Measurements from ENCODE around the gene ADD3. TPM values are rescaled to one million over a fixed set of nuclear protein-coding genes. Genes with fewer than 3 reads are reported as not detected.

ADD3 gene
- total and polyA plus RNA-seq, 2 of the 13 experiments (the other 11 are each of a cell fraction or from before 2014, with no cell fraction given), result 44.7 to 57.5 TPM

DNA sequence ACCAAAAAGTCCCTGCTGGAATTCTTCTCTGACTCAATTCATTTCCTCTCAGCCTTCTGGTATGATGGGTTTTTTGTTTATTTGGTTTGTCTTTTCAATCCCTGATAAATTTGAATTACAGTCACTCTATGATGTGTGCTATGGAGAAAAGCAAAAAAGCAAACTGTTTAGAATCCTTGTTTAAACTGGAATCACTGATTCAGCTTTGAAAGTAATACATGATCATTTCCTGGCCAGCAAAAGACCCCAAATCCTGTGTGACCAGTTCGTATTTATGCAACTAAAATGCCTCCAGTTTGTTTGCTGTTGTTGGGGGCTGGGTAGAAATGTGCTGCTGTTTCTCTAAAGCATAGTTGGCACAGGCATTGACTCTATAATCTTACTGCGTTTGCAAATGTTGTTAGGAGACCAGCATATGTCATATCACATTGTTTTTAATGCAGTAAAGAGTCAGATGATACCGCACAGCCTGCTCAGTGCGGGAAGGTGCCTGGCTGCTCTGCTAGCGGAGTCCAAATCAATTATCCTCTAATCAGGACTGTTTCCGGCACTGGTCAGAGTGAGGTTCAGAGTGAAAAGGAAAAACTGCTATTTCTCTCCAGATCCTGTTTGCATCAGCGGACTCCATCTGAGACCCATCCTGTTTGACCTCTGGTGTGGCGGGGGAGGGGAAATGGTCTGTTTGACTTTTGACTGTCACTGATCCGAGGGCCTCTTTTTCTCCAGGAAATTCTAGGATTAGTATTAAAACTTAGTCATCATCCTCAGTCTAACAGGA lies 40.6 kb upstream of the ADD3 start (continued):
- TF ChIP-seq, protein P1, sequence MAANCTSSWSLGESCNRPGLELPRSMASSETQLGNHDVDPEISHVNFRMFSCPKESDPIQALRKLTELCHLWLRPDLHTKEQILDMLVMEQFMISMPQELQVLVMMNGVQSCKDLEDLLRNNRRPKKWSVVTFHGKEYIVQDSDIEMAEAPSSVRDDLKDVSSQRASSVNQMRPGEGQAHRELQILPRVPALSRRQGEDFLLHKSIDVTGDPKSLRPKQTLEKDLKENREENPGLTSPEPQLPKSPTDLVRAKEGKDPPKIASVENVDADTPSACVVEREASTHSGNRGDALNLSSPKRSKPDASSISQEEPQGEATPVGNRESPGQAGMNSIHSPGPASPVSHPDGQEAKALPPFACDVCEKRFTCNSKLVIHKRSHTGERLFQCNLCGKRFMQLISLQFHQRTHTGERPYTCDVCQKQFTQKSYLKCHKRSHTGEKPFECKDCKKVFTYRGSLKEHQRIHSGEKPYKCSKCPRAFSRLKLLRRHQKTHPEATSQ (CRISPR knock-in tag; IDR thresholded peaks at IDR 0.05; ENCODE audit: borderline replicate concordance), result no peak
- TF ChIP-seq ZNF331 (CRISPR knock-in tag; IDR thresholded peaks at IDR 0.05) (no peak; the same call in 1 of the 2 replicates), NFKB2 (CRISPR knock-in tag; IDR thresholded peaks at IDR 0.05; ENCODE audit: borderline replicate concordance) (no peak), ZNF879 (CRISPR knock-in tag; IDR thresholded peaks at IDR 0.05) (no peak), POLR2AphosphoS2 (IDR thresholded peaks at IDR 0.05; ENCODE audit: low read depth, low read length) (no peak), BRCA1 (CRISPR knock-in tag; IDR thresholded peaks at IDR 0.05) (no peak), SMARCC2 (IDR thresholded peaks at IDR 0.05) (no peak)
- TF ChIP-seq, protein P2, sequence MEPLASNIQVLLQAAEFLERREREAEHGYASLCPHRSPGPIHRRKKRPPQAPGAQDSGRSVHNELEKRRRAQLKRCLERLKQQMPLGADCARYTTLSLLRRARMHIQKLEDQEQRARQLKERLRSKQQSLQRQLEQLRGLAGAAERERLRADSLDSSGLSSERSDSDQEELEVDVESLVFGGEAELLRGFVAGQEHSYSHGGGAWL (CRISPR knock-in tag; IDR thresholded peaks at IDR 0.05), result no peak
- TF ChIP-seq, protein P3, sequence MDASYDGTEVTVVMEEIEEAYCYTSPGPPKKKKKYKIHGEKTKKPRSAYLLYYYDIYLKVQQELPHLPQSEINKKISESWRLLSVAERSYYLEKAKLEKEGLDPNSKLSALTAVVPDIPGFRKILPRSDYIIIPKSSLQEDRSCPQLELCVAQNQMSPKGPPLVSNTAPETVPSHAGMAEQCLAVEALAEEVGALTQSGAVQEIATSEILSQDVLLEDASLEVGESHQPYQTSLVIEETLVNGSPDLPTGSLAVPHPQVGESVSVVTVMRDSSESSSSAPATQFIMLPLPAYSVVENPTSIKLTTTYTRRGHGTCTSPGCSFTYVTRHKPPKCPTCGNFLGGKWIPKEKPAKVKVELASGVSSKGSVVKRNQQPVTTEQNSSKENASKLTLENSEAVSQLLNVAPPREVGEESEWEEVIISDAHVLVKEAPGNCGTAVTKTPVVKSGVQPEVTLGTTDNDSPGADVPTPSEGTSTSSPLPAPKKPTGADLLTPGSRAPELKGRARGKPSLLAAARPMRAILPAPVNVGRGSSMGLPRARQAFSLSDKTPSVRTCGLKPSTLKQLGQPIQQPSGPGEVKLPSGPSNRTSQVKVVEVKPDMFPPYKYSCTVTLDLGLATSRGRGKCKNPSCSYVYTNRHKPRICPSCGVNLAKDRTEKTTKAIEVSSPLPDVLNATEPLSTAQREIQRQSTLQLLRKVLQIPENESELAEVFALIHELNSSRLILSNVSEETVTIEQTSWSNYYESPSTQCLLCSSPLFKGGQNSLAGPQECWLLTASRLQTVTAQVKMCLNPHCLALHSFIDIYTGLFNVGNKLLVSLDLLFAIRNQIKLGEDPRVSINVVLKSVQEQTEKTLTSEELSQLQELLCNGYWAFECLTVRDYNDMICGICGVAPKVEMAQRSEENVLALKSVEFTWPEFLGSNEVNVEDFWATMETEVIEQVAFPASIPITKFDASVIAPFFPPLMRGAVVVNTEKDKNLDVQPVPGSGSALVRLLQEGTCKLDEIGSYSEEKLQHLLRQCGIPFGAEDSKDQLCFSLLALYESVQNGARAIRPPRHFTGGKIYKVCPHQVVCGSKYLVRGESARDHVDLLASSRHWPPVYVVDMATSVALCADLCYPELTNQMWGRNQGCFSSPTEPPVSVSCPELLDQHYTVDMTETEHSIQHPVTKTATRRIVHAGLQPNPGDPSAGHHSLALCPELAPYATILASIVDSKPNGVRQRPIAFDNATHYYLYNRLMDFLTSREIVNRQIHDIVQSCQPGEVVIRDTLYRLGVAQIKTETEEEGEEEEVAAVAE (CRISPR knock-in tag; IDR thresholded peaks at IDR 0.05; ENCODE audit: borderline replicate concordance), result no peak
- TF ChIP-seq, protein P4, sequence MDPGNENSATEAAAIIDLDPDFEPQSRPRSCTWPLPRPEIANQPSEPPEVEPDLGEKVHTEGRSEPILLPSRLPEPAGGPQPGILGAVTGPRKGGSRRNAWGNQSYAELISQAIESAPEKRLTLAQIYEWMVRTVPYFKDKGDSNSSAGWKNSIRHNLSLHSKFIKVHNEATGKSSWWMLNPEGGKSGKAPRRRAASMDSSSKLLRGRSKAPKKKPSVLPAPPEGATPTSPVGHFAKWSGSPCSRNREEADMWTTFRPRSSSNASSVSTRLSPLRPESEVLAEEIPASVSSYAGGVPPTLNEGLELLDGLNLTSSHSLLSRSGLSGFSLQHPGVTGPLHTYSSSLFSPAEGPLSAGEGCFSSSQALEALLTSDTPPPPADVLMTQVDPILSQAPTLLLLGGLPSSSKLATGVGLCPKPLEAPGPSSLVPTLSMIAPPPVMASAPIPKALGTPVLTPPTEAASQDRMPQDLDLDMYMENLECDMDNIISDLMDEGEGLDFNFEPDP (CRISPR knock-in tag; conservative IDR thresholded peaks at IDR 0.05), result no peak
- TF ChIP-seq, protein P5, sequence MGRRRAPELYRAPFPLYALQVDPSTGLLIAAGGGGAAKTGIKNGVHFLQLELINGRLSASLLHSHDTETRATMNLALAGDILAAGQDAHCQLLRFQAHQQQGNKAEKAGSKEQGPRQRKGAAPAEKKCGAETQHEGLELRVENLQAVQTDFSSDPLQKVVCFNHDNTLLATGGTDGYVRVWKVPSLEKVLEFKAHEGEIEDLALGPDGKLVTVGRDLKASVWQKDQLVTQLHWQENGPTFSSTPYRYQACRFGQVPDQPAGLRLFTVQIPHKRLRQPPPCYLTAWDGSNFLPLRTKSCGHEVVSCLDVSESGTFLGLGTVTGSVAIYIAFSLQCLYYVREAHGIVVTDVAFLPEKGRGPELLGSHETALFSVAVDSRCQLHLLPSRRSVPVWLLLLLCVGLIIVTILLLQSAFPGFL (CRISPR knock-in tag; IDR thresholded peaks at IDR 0.05), result no peak
- TF ChIP-seq, protein P6, sequence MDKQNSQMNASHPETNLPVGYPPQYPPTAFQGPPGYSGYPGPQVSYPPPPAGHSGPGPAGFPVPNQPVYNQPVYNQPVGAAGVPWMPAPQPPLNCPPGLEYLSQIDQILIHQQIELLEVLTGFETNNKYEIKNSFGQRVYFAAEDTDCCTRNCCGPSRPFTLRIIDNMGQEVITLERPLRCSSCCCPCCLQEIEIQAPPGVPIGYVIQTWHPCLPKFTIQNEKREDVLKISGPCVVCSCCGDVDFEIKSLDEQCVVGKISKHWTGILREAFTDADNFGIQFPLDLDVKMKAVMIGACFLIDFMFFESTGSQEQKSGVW (CRISPR knock-in tag; IDR thresholded peaks at IDR 0.05; ENCODE audit: borderline replicate concordance), result no peak
- TF ChIP-seq, protein P7, sequence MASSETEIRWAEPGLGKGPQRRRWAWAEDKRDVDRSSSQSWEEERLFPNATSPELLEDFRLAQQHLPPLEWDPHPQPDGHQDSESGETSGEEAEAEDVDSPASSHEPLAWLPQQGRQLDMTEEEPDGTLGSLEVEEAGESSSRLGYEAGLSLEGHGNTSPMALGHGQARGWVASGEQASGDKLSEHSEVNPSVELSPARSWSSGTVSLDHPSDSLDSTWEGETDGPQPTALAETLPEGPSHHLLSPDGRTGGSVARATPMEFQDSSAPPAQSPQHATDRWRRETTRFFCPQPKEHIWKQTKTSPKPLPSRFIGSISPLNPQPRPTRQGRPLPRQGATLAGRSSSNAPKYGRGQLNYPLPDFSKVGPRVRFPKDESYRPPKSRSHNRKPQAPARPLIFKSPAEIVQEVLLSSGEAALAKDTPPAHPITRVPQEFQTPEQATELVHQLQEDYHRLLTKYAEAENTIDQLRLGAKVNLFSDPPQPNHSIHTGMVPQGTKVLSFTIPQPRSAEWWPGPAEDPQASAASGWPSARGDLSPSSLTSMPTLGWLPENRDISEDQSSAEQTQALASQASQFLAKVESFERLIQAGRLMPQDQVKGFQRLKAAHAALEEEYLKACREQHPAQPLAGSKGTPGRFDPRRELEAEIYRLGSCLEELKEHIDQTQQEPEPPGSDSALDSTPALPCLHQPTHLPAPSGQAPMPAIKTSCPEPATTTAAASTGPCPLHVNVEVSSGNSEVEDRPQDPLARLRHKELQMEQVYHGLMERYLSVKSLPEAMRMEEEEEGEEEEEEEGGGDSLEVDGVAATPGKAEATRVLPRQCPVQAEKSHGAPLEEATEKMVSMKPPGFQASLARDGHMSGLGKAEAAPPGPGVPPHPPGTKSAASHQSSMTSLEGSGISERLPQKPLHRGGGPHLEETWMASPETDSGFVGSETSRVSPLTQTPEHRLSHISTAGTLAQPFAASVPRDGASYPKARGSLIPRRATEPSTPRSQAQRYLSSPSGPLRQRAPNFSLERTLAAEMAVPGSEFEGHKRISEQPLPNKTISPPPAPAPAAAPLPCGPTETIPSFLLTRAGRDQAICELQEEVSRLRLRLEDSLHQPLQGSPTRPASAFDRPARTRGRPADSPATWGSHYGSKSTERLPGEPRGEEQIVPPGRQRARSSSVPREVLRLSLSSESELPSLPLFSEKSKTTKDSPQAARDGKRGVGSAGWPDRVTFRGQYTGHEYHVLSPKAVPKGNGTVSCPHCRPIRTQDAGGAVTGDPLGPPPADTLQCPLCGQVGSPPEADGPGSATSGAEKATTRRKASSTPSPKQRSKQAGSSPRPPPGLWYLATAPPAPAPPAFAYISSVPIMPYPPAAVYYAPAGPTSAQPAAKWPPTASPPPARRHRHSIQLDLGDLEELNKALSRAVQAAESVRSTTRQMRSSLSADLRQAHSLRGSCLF (CRISPR knock-in tag; IDR thresholded peaks at IDR 0.05; ENCODE audit: borderline replicate concordance), result no peak

Data from HepG2 (cell line).